ENCODE results near the gene RGS12.

- TF ChIP-seq CTCF (IDR thresholded peaks at IDR 0.05 in 4 of 5, conservative IDR thresholded peaks at IDR 0.05 in 1 of 5) (no peak), POLR2A (IDR thresholded peaks at IDR 0.05) (no peak)
Observed at GRCh38 chr4:3290476-3290875, 2.3 kb upstream of the RGS12 start.

Measured in gastrocnemius medialis (tissue), 4 donors.